SHP77 treated with DMSO at 0.1 percent for 48 hours (cell line): Measurements from ENCODE around the gene OR8B4.
"Not testable (repeated sequence)": the region's sequence is repeated elsewhere in the genome, so short reads cannot be mapped to it uniquely, and the experiment has no call there.

Experiments
- DNase-seq: peaks from one replicate; lab custom pipeline; 2025; lab: John Stamatoyannopoulos, UW

Gene OR8B4

GRCh38 chr11:124405581-124405980 is 19.1 kb downstream of the OR8B4 start:
- no peak for DNase-seq

DNA sequence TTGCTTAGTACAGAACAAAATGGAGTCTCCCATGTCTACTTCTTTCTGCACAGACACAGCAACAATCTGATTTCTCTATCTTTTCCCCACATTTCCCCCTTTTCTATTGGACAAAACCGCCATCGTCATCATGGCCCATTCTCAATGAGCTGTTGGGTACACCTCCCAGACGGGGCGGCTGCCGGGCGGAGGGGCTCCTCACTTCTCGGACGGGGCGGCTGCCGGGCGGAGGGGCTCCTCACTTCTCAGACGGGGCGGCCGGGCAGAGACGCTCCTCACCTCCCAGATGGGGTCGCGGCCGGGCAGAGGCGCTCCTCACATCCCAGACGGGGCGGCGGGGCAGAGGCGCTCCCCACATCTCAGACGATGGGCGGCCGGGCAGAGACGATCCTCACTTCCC is 21.5 kb downstream of the OR8B4 start:
- DNase-seq: not testable (repeated sequence)

DNA sequence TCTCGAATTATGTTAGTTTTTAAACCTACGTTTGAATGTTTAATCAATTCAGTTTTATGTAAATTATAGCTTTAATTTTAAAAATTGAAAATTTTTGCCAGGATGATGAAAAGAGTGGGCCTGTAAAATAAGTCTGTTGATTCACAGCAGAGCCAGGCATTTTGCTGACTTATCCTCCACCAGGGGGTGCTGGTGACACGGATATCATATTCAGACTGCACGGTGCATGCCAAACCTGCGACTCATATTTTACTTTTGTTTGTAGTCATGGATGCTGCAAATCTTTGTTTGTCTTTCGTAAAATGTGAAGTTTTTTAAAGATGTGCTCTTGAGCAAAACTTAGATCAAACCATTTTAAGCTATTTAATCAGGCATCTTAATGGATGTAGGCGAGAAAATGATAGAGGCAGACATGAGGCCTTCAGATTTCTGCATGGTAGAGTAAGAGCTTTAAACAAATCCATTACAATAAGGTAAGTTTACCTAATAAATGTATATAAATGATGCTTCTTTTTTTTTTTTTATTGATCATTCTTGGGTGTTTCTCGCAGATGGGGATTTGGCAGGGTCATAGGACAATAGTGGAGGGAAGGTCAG is 22.2 kb downstream of the OR8B4 start:
- no peak for DNase-seq

- DNase-seq: no peak
Observed at GRCh38 chr11:124398924-124399323, 25.7 kb downstream of the OR8B4 start, which contains the start of gene OR8B3. TSS of gene OR8B3 (minus strand) at chr11:124399024. CDS start at chr11:124397351, 1,673 bp downstream.

GRCh38 chr11:124396847-124397246 is 27.8 kb downstream of the OR8B4 start:
- DNase-seq: not testable (repeated sequence)

- DNase-seq: no peak
Observed at GRCh38 chr11:124394408-124394807, 30.3 kb downstream of the OR8B4 start.

DNA sequence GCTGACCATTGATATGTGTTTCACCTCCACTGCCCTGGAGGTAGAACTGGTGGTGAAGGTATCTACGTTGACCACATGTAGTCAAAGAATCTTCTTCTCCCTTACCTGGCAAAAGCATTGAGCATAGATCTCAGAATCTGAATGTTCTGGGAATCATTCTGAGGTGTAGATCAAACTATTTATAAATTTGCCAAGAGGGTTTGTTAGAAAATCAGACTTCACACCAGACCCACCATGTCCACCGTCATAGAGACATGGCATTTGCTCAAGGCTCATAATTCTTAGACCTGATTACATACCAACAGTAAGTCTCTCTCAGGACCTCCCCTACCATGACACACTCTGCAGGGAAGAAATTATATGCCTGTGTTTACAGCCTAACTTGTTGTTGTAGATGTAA is 40.3 kb downstream of the OR8B4 start, which contains the start of gene OR8B2:
Gene OR8B2 (minus strand): TSS at position 101 of the 400 bp plus-strand sequence. CDS start 1,156 bp downstream, outside the sequence.
- DNase-seq: no peak

- not testable (repeated sequence) for DNase-seq
Observed at GRCh38 chr11:124382857-124383256, 41.8 kb downstream of the OR8B4 start.

DNA sequence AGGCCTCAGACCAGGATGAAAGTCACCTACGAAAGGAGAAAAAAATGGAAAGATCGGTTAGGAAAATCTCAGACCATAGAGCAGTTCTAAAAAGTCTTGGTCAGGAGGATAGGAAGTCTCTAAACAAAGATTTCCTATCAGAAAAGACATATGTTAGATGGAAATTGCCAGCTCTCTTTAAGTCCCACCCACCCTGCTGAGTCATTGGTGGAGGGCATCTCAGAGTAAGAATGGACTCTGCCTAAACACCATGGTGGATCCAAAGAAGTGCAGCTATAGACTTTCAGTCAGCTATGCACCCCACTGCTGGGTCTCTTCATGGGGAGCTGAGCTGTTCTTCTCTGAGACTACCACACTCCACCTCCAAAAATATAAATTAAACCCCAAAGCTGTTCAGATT is 44.1 kb downstream of the OR8B4 start:
- no peak for DNase-seq

- no peak for DNase-seq
Observed at GRCh38 chr11:124376280-124376679, 48.4 kb downstream of the OR8B4 start.
